Hair follicle dermal papilla cell (primary cell): ENCODE measurements around the gene CDK4. TPM values are rescaled to one million over a fixed set of nuclear protein-coding genes. Genes with fewer than 3 reads are reported as not detected.

Experiments
- total RNA-seq: library from RNA; depleted of rRNA; stranded (reverse); fragments of >200 nt; gene quantifications from 2 replicates; pipeline ENCODE4 v1.2.3, GENCODE V29; 2012

CDK4 gene
- 140 and 154 TPM in 2 replicates for total RNA-seq

DNA sequence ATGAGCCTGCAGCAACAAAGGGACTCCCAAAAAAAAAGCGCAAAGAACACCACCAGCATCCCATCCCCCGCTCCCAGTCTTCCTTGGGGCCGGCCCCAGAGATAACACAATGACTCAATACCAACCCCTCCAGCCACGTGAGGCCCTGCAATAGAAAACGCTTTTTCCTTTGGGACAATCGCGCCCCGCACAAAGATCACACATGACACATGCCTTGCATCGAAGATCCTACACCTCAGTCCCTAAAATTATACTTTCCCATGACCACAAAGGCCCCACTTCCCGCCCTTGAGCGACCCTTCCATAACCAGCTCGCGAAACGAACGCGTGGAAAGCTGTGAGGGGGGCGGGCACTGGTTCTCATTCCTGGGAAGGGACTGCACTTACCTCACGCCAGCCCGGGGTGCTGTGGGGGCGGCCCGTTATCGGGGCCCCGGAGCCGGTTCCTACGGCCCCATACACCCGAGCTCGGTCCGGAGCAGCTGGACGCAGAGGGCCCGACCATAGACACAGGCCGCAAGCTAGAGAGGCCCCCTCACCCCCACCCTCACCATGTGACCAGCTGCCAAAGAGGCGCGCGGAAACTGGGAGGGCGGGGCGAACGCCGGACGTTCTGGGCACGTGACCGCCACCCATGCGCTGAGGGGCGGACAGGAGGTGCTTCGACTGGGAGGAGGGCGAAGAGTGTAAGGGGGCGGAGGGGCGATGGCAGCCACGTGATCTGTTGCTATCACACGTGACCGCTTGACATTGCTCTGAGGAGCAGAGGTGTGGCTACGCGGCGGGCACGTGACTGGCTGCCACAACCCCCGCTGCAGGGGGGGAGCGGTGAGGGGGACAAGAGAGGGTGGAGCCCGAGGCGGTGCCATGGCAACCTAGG lies at the start of gene CDK4:
Gene CDK4 (minus strand): TSS at position 523 of the 880 bp plus-strand sequence. CDS start 593 bp downstream, outside the sequence.

DNA sequence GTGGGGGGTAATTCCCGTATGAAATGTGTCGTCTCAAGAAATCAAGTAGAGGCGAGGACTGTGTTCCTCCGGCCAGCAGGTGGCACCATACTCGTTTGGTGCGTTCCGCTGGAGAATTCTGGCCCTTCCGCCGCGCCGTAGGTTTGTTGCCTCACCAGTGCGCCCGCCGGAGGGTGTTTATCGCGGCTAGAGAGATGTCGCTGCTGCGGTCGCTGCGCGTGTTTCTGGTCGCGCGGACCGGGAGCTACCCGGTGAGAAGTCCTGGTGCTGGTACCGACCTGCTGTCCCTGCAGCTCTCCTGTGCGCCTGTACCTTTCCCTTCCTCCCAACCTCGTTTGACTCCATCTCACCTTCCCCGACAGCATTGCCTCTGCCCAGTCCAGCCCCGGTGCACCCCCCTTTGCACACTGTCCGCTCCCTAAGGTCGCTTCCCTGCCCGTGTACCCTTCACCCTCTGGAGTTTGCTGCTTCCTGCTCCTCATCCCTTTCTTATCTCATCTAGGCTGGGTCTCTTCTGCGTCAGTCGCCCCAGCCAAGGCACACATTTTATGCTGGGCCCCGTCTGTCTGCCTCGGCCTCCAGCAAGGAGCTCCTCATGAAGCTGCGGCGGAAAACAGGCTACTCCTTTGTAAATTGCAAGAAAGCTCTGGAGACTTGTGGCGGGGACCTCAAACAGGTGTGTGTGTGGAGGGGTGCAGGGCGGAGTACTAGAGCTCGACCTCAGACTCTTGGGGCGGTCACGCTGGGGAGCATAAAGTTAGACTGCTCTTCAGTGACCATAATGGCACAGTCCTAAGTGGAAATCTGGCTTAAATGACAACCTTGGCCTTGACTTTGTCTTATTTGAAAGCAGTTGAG lies 30.7 kb upstream of the CDK4 start, which contains the start of gene TSFM:
Gene TSFM (plus strand): TSS at position 180 of the 858 bp plus-strand sequence. CDS start 15 bp downstream, at position 195.

DNA sequence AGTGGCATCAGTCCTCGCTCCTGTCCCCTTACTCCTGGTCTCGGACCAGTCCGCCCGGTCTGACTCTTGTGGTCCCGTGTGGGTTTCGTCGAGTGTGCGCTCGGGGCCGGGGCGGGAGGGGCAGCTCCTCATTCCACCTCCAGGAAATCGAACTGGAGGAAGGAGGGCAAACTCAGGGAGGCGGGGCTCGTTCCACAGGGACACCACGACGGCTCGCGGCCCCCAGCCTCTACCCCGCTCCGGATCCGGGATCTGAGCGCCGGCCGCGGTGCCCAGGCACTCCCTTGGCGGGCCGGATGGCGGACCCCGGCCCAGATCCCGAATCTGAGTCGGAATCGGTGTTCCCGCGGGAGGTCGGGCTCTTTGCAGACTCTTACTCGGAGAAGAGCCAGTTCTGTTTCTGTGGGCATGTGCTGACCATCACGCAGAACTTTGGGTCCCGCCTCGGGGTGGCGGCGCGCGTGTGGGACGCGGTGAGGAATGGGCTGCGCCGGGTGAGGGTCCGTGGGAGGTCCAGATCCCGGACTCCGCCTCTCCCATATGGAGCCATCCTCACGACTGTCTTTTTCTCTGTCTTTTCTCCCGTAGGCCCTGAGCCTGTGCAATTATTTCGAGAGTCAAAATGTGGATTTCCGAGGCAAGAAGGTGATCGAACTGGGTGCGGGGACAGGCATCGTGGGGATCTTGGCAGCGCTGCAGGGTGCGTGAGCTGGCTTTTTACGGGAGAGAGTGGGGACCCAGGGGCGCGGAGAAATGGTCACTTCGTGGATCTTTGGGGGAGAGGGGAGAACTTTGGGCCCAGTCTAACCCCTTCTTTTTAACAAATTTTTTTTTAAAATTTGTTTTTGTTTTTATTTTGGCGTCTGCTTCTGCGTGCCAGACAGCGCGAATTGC lies 20.6 kb upstream of the CDK4 start, which contains the start of gene EEF1AKMT3:
Gene EEF1AKMT3 (plus strand): TSS at position 186 of the 894 bp plus-strand sequence. CDS start 111 bp downstream, at position 297.

GRCh38 chr12:57771873-57772428 lies 19.8 kb upstream of the CDK4 start, which contains the start of gene METTL1:
METTL1 (minus strand) TSS chr12:57772105; CDS start chr12:57772083, 22 bp downstream.

GRCh38 chr12:57766464-57767304 lies 14.6 kb upstream of the CDK4 start, which contains the start of gene CYP27B1:
CYP27B1 (minus strand) TSS chr12:57767078; CDS start chr12:57767041, 37 bp downstream.

DNA sequence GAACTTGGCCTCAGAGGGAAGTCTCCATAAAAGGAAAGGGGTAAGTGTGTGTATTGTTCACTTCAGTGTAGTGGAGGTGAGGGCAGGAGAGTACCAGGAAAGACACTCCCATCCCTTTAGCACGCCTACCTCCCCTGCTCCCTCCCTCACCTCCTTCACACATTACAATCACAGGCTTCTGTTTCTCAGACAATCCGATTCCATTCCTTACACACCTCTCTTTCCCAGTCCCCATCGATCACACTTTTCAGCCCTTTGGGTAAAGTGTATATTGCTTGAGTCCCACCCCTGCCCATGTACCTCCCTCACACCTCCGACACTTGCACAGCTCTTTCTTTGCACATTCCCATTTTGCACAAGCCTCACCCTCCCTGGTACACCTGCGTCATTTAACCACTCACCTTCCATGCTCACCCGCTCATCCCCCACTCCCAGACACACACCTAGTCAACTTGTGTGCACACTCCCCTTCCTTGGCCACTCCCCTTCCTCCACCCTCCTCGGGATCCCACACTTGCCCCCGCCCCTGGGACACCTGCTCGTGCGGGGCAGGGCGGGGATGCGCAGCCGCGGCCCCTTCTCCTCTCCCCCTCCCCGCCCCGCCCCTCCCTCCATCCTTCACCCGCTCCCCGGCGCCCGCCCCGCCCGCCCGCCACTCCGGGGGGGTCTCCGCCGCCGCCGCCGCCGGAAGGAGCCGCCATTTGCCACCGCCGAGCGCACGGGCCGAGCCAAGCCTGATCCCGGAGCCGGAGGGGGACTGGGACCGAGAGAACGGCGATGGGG lies 2.5 kb upstream of the CDK4 start, which contains the start of gene MARCHF9:
Gene MARCHF9 (plus strand): TSS at position 693 of the 783 bp plus-strand sequence. CDS start 426 bp downstream, outside the sequence.

GRCh38 chr12:57744777-57745484 lies 7.2 kb downstream of the CDK4 start, which contains the start of gene TSPAN31:
TSPAN31 (plus strand) TSS chr12:57745039; CDS start chr12:57745155, 116 bp downstream.

DNA sequence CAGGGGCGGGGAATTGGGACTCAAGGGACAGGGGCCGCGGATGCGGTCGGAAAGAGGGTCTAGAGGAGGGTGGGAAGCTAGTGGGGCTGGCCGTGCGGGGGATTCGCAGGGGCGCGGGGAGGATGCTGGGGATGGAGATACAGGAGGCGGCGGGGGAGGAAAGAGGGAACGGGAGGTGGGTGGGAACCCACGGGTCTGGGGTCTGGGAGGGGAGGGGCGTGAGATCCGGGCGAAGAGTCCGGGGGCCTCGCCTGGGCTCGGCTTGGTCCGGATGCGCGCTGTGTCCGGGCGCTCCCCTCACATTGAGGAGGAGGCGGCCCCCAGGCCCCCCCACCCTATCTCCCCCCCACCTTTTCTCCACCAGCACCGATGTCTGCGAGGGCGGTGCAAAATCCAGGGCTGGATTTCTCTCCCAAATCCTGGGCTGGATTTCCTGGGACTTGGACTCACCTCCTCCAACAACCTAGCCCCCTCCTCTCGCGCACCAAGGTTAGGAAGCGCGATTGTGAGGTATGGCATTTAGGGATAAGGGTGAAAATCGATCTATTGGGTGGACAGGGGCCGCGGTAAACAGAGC lies 13.4 kb downstream of the CDK4 start, which contains the start of gene AGAP2:
Gene AGAP2 (minus strand): TSS at position 82 of the 577 bp plus-strand sequence. CDS start 496 bp downstream, outside the sequence.

Other genes with a start within 250 kb of the CDK4 start
- gene DDIT3, start 231.8 kb downstream of the CDK4 start, total RNA-seq, result 43.6 and 50.3 TPM in 2 replicates
- 2.7 and 9.2 TPM in 2 replicates for gene MBD6, start 229.5 kb downstream of the CDK4 start, total RNA-seq
- 128 and 140 TPM in 2 replicates for gene DCTN2, start 205.1 kb downstream of the CDK4 start, total RNA-seq
- 1.8 and 2.7 TPM in 2 replicates for gene KIF5A, start 202.3 kb downstream of the CDK4 start, total RNA-seq
- 29.4 and 34.1 TPM in 2 replicates for gene PIP4K2C, start 161.1 kb downstream of the CDK4 start, total RNA-seq
- 19.8 and 21.3 TPM in 2 replicates for gene DTX3, start 147.5 kb downstream of the CDK4 start, total RNA-seq
- 30.8 and 37.0 TPM in 2 replicates for gene ARHGEF25, start 140.9 kb downstream of the CDK4 start, total RNA-seq
- 3.8 and 5.7 TPM in 2 replicates for gene B4GALNT1, start 119.1 kb downstream of the CDK4 start, total RNA-seq
- 183 and 196 TPM in 2 replicates for gene OS9, start 58.2 kb downstream of the CDK4 start, total RNA-seq
- gene AGAP2, start 13.6 kb downstream of the CDK4 start, total RNA-seq, result 0.49 and 0.73 TPM in 2 replicates
- 80.3 and 97.1 TPM in 2 replicates for gene TSPAN31, start 7.3 kb downstream of the CDK4 start, total RNA-seq
- 2.6 and 3.4 TPM in 2 replicates for gene MARCHF9, start 2.8 kb upstream of the CDK4 start, total RNA-seq
- 1.2 and 1.9 TPM in 2 replicates for gene CYP27B1, start 14.8 kb upstream of the CDK4 start, total RNA-seq
- gene METTL1, start 19.8 kb upstream of the CDK4 start, total RNA-seq, result 8.0 and 14.0 TPM in 2 replicates
- 12.1 and 13.6 TPM in 2 replicates for gene EEF1AKMT3, start 20.3 kb upstream of the CDK4 start, total RNA-seq
- 13.4 and 18.7 TPM in 2 replicates for gene TSFM, start 30.5 kb upstream of the CDK4 start, total RNA-seq
- 5.2 and 7.6 TPM in 2 replicates for gene AVIL, start 66.4 kb upstream of the CDK4 start, total RNA-seq
- 182 and 200 TPM in 2 replicates for gene CTDSP2, start 94.4 kb upstream of the CDK4 start, total RNA-seq
- gene ATP23, start 189.3 kb upstream of the CDK4 start, total RNA-seq, result 6.2 and 9.1 TPM in 2 replicates